WTC11 (cell line): ENCODE results near the gene SGIP1.

Source experiments
- AFF4 ChIP-seq: sonication (generic); formaldehyde crosslinking; IDR thresholded peaks from 2 replicates; pipeline ENCODE4 v1.8.1; 2023; ENCODE audit warnings: mild to moderate bottlenecking, missing genetic modification reagents, borderline replicate concordance
- ATF6 ChIP-seq: sonication (generic); formaldehyde crosslinking; IDR thresholded peaks from 2 replicates; pipeline ENCODE4 v1.8.1; 2023; ENCODE audit warnings: mild to moderate bottlenecking, missing genetic modification reagents
- CREM ChIP-seq: sonication (generic); formaldehyde crosslinking; IDR thresholded peaks from 2 replicates; pipeline ENCODE4 v1.8.1; 2022; ENCODE audit warnings: mild to moderate bottlenecking, missing genetic modification reagents, moderate library complexity
- CTCF ChIP-seq: fragments of 200-600 bp; IDR thresholded peaks from 2 replicates; pipeline ENCODE4 v1.8.0; 2022; ENCODE audit warnings: antibody characterized with exemption
- E2F4 ChIP-seq: sonication (generic); formaldehyde crosslinking; IDR thresholded peaks from 2 replicates; pipeline ENCODE4 v1.8.1; 2022; ENCODE audit warnings: low read depth, mild to moderate bottlenecking, moderate library complexity, missing genetic modification reagents, borderline replicate concordance
- ETV6 ChIP-seq: sonication (generic); formaldehyde crosslinking; IDR thresholded peaks from 2 replicates; pipeline ENCODE4 v1.8.1; 2022; ENCODE audit warnings: mild to moderate bottlenecking, missing genetic modification reagents
- FOXK1 ChIP-seq: sonication (generic); formaldehyde crosslinking; IDR thresholded peaks from 2 replicates; pipeline ENCODE4 v1.8.0; 2022; ENCODE audit warnings: mild to moderate bottlenecking, moderate library complexity, missing genetic modification reagents
- MAX ChIP-seq: sonication (generic); formaldehyde crosslinking; IDR thresholded peaks from 2 replicates; pipeline ENCODE4 v1.8.0; 2022; ENCODE audit warnings: mild to moderate bottlenecking, missing genetic modification reagents
- MXD4 ChIP-seq: fragments of 250-450 bp; sonication (Bioruptor Pico); IDR thresholded peaks from 2 replicates; pipeline ENCODE4 v1.8.0; 2021; ENCODE audit warnings: mild to moderate bottlenecking, moderate library complexity, borderline replicate concordance
- NR2C2 ChIP-seq: sonication (generic); formaldehyde crosslinking; IDR thresholded peaks from 2 replicates; pipeline ENCODE4 v1.8.0; 2022; ENCODE audit warnings: mild to moderate bottlenecking, missing genetic modification reagents
- SMAD3 ChIP-seq: sonication (generic); formaldehyde crosslinking; IDR thresholded peaks from 2 replicates; pipeline ENCODE4 v1.8.0; 2022; ENCODE audit warnings: missing genetic modification reagents, mild to moderate bottlenecking, borderline replicate concordance
- USF2 ChIP-seq: sonication (generic); formaldehyde crosslinking; IDR thresholded peaks from 2 replicates; pipeline ENCODE4 v1.8.1; 2023; ENCODE audit warnings: mild to moderate bottlenecking, missing genetic modification reagents, moderate library complexity
- ZNF138 ChIP-seq: sonication (generic); formaldehyde crosslinking; conservative IDR thresholded peaks from 2 replicates; pipeline ENCODE4 v1.8.1; 2022; ENCODE audit warnings: mild to moderate bottlenecking, moderate library complexity, missing genetic modification reagents

GRCh38 chr1:66729523-66729922, 195.6 kb downstream of the SGIP1 start:
- TF ChIP-seq MXD4 (CRISPR knock-in tag) (no peak), CTCF (no peak), CREM (CRISPR knock-in tag) (no peak), E2F4 (CRISPR knock-in tag) (no peak), MAX (no peak), USF2 (CRISPR knock-in tag) (no peak), NR2C2 (CRISPR knock-in tag) (no peak), AFF4 (CRISPR knock-in tag) (no peak), ATF6 (CRISPR knock-in tag) (no peak), FOXK1 (no peak), SMAD3 (CRISPR knock-in tag) (no peak), ETV6 (CRISPR knock-in tag) (no peak), ZNF138 (no peak)
